OCI-M2 (cell line): Measurements from ENCODE around the gene CACNA2D2.

ENCODE experiments used
- DNase-seq: peaks from one replicate; lab custom pipeline; 2025; ENCODE audit not compliant: unreplicated experiment; lab: John Stamatoyannopoulos, UW

Gene CACNA2D2

DNA sequence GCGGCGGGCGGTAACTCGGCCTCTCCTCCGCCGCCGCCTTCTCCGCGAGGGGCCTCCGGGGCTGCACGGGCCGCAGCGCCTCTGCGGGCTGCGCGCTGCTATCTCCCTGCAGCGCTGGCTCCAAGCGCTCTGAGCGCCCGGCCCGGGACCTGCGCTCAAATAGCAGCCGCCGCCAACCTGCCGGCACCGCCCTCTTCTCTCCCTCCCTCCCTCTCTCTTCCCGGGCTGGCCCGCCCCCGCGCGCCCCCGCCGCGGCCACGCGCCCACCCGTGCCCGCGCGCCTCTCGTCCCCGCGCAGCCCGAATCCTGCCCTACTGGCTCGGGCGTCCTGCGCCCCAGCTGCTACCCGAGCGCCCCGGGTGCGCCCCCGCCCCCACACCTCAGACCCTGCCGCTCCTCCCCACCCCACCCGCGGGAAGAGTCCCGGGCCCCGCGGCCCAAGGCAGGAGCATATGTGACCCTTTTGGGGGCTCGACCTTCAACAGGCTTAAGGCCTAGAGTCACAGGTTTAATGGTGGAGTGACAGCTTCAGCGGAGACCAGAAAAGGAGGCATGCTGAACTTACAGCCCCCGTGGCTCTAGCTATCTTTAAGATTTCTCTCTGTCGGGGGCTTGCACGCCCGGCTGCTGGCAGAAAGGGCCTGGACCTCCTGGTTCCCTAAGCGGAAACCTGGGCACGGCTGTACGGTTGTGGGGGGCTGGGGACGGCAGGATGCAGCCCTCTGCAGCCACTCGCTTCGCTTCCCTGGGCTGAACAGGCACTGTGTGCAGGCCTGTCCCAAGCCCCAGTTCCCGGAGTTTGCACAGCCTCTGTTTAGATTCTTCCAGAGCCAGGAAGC, at the start of gene CACNA2D2:
CACNA2D2 (minus strand) TSS at position 131 of the 839 bp plus-strand sequence. CDS start 211 bp downstream, outside the sequence.
- DNase-seq, result no peak

DNA sequence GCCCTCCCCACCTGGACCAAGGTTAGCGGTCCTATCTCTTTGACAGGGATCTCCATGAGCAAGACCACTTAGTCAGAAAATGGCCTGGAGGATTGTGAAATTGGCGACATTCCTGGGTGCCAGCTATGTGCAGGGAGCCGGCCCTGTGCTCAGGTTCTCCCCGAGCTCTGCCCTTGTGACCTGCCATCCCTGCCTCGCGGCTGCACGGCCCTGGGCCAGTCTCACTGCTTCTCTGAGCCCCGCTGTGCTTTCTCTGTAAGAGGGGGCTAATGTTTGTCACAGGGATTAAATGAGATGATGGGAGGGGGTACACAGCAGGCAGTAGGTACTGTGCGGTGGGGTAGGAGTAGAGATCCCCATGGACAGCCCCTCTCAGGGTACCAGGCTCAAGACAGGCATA, 49.2 kb upstream of the CACNA2D2 start:
- no peak for DNase-seq

DNA sequence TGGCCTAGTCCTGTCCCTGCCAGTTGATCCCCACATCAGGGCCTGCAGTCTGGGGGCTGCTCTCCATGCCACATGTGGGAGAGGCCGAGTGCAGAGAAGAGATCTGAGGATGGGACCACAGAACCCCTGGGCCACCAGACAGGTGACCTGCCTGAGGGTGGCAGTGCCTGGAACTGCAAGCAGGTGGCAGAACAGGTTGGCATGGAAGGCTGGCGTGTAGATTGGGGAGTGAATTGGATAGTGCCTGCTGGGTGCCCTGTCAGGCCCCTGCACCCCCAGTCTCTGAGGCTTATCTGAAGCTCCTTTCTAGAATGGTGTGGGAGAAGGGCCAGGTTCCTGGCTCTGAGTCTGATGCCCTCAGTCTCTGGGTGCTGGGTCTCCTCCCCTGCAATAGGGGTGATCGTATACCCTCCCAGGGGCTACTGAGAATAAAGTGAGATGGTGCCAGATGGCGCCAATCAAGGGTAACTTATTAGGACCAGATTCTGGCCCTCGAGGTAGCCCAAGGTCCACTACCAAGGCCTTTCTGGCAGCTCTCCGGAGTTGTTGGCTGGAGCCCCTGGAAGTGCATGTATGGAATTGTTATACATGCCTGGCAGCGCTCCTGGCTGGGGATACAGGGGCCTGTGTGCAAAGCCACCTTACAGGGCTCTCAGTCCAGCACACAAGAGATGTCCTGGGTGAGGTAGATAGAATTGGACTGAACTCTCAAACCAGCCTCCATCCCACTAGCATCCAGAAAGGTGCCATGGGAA, 48.4 kb upstream of the CACNA2D2 start:
- DNase-seq, result no peak

DNA sequence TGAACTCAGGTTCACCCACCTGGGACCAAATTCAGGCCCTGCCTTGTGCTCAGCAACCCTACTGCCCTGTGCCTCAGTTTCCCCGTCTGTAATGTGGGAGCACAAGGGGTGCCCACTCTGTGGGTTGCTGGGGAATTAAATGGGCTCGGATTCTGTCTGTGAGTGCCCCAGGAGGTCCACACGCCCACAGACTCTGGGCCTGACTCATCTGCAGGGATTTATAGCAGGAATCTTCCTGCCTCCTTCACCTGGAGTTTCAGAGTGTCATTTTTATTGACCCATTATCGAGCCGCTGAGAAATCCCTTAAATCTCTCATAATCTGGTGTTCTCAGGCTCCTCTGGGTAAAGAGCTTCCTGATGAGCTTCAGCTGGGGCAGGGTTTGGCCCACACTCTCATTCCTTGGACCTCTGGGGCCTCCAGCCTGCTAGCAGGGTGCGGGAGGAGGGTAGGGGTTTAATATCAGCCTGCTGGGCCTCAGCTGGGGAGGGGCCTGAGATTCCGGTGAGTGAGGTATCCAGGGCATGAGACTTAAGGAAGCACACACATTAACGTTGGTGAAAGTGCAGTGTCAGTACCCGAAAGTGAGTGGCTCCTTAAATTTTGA, 47.7 kb upstream of the CACNA2D2 start:
- no peak for DNase-seq

DNA sequence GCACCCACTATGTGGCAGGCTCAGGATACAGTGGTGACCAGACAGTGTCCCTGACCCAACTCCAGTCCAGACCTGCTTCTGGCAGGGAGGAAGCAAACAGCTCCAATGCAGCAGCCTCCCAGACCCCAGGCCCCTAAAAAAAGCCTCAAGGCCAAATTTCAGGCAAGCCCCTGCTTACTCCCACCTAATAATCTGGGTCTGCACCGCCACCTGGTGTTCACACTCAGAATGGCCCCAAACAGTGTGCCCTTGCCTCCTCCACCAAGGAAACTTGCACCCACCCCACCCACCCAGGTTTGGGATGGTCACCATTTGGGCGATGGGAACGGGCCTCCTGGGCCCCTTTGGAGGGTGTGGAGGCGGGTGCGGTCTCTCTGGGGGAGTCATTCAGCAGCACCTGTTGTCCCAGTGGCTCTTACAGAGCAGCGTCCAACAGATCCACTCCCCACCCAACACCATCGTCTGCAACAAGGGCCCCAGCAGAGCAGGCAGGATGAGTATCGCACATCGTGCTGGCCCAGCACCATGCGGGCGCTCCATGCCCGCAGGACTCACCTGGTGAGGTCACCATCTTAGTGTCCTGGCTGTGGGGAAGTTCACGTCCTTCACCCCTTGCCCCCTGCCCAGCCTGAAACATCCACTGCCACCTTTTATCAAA, 46.8 kb upstream of the CACNA2D2 start:
- DNase-seq, result no peak

DNA sequence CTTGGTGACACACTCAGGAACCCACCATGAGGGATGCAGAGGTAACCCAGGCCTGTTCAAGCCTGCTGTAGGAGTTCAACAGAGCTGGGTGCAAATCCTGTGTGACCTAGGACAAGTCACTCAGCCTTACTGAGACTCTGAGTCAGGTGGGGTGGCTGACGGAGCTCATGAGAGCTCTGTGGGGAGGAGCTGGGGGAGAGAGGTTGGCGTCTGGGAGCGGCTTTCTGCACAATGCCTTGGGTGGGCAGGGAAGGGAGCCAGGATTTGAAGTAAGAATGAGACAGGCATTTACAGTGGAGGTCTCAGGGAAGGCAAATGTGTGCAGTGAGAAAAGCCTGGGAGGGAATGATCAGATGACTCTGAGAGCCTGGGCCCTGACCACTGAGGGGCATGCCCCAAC, 45.8 kb upstream of the CACNA2D2 start:
- no peak for DNase-seq

DNA sequence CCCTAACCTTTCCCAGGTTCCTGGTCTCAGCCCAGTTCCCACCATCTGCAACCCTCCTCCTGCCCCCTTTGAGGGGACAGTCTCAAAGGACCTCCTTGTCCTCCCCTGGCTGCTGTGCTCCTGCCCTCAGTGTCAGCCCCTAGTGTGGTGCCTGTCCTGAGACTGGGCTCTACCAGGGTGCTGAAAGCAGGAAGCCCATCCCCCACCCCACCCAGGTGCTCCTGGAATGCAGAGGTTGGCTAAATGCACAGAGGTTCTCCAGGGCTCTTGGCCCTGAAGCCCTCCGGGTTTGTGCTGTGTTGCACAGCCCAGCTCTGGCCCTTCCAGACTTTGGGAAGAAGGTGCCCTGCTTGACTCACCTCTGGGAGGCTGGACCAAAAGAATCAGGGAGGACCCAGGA, 42.3 kb upstream of the CACNA2D2 start:
- DNase-seq, result no peak

DNA sequence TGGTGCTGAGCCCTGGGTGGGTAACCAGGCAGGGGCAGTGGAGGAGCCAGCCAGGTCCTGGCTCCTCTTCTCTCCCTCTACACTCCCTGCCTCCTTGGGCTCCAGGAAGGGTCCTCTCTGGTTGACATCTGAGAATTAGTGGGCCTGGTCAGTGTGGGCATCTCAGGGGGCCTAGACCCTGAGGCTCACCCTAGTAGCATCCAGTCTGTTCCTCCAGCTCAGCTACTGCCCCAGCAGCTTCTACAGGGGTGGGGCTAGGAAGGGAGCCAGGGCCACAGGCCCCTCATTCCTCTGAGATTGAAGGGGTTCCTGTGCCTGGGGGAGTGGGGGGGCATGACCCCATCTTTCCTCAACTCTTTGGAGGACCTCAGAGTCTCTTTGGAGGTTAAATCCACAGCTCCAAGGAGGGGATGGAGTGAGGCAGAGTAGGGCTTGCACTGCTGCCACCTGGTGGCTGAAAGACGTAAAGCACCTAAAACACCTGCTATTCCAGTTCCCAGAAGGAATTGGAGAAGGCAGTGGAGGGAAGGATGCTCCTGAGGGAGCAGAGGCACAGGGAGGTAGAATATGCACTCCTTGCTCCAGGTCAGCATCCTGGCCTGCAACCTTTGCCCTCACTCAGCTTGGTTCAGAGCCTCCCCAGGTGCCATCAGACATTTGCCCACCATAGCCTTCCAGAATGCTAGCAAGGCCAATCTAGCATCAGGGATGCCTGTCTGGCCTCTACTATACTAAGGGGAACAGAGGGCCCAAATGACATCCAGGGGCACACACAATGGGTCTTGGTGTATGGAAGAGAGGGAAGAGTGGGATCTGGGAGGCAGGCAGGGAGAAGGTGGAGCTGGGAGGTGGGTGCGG, 39.0 kb upstream of the CACNA2D2 start:
- peak; percentile 20 for DNase-seq

DNA sequence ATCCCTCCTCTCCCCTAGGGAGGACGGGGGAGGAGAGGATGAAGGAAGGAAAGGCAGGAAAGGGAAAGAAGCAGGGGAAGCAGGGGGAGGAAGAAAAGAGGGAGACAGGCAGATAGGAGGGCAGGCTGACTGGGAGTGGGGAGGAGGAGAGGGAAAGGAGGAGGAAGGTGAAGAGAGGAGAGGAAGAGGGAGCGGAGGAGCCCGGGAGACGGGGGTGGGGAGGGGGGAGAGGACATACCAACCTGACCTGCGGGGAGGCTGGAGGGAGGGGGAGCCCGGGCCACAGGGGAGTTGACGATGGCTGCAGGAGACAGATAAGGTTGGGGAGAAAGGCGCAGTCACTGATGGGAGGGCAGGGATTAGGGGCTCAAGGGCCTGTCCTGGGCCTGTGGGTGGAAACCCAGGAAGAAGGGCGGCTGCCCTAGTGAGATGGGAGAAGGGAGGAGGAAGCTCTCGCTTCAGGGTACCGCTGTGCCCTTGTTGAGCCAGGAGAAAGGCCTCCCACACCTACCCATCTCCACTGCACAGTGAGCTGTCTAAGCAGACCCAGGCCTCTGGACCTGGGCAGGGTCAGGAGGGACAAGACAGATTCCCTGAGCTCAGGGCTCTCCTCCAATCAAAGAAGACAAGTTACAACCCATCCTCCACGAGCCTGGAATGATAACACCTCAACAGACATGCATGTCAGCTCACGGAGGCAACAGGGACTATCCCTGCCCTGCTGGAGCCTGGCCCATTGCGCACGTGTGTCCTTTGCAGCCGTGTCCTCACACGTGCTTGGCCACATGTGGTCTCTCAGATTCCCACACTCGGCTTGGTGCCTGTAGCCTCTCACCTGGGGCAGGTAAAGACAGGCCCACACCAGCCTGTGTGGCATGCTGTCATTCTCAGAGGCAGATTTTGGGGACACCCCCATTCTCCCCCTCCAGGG, 36.2 kb upstream of the CACNA2D2 start:
- peak; percentile 28 for DNase-seq

DNA sequence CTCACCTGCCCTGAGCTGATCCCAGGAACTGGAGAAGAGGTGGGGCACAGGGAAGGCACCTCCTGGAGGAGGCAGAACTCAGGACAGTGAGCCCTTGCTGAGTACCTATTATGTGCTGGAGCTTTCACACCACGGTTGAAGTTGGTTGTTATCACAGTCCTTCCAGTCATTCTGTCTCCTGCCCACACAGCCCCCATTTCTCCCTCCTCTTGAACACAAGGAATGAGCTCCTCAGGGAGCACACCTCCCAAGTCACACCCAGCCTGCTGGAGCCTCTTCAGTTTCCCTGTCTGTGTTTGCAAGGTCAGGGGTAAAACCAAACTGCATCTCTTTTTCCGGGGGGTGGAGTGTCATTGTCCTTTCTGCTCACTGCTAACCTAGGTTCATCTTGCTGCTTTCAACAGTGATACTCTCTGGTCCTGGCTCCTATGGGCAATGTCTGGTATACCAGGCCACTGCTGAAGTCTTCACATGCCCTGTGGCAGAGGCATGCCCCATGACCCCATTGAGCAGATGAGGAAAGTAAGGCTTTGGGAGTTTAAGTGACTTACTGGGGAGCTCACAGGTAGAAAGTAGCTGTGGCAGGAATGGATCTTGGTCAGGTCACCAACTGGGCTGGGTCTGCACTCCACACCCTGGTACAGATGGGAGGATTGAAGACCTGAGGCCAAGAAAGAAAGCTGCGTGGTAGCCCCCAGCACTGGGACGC, 34.1 kb upstream of the CACNA2D2 start:
- no peak for DNase-seq

DNA sequence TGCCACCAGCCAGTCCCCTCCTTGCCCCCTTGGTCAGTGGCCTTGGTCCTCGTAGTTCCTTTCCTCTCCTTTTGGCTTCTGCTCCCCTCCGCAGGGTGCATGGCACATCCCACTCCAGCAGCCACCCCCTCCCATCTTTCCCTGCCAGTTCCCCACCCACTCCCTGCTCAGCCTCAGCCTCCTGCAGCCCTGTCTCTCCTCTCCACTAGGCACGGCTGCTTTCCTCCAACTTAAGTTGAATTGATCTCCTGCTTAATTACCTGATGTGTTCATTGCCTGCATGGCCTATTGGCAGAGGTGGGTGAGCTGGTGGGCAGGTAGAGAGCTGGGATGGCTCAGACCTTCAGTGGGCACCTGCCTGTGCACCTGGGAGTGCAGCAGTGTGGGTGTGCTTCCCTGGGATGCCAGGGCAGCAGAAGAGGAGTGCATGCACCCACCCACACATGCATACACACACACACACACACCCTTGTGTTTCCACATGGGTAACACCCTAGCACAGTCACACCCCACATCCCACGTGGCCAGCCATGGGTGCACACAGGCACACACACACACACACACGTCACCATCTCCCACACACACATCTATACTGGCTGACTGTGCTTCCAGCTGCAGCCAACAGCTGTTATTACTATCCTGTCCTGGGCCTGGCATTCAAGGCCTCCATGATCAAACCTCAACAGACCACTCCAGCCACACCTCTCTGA, 33.2 kb upstream of the CACNA2D2 start:
- DNase-seq, result no peak

DNA sequence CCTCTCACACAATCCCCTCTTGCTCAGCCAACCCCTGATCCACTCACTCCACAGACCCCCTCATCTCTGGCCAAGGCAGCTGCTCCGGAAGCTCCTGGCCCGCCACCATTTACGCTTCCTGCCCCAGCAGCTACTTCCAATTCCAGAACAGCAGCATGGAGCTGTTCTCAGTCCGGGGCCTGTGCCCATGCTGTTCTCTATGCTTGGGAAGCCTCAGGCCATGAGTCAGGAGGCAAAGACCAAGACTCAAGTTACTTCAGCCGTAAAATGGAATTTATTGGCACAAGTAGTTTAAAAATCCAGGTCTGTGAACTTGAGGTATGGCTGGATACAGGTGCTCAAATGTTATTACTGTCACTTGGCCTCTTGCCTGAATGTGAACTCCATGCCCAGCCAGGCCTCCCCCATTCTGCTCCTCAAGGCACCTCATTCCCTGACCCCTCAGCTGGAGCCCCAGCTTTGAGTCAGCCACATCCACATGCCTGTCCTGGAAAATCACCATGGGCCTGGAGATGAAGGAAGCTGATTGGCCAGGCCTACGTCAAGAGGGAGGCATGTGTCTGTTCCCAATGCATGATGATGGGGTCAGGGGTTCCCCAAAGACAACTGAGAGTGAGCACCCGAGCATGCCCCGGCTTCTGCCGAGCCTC, 31.4 kb upstream of the CACNA2D2 start:
- no peak for DNase-seq

DNA sequence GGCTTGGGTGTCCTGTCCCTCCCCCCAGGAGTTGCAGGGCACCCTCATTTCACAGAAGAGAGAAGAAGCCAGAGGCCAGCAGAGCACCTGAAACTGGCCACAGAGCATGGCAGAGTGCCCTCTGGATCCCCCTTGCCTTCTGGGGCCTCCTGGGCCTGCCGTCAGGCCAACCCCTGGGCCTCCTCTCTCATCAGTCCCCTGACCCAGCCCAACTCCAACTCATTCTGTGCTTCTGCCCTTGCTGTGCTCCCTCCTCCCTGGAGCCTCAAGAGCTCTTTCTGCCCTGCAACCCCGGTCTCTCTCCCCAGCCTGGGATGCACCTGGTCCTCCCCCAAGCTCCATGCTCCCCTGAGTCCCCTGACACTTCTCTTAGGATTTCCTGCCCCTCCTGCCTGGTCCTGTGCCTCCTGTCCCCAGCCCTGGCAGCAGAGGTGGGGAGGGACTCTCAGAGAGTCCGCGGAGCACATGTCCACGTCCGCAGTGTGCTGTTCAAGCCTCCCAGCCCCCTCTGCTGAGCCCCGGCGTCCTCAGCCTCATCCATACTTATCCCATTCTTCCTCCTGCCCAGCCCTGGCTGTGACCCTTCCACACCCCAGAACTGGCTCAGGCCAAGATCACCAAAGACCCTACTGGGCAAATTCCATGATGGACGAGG, 30.5 kb upstream of the CACNA2D2 start:
- DNase-seq, result no peak

DNA sequence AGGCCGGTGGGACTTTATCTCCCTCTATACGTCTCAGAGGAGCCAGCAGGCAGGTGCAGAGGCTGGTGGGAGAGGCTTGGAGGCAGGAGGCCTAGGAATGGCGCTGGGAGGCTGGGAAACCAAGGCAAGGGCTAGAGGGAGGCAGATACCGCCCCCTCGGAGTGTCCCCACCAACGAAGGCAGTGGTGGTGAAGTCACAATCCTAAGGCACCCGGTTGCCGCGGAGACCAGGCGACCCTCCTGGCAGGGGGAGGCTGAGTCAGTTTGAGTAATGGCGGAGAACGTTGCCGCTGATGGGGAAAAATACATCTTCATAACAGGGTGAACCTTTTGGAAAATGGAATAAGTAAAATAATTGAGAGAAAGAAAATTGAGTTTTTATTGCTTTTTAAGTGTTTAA, 29.9 kb upstream of the CACNA2D2 start:
- no peak for DNase-seq

DNA sequence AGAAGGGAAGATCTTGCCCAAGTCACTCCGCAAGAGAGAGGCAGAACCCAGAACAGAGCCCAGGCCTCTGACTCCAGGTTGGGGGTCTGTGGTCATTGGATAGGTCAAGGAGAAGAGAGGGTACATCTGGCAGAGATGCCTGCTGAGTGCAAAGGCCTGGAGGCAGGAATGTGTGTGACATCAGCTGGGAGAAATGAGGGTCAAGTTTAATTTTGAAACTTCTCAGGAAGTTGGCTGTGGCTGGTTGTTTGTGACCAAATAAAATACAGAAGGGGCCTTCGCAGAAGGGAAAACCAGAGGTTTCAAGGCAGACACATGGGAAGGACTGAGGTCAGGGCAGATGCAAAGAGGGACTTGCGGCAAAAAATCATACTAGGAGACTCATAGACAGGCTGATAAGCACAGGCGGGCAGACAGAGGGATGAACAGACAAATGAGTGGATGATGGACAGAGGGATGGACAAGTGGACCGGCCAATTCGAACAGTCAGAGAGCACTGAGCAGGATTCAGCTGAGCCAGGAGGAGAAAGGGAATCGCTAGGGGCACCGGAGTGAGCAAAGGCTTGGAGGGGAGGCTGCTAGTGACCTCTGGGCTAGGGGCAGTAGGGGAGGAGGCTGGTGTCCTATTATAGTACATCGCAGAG, 28.8 kb upstream of the CACNA2D2 start:
- no peak for DNase-seq

DNA sequence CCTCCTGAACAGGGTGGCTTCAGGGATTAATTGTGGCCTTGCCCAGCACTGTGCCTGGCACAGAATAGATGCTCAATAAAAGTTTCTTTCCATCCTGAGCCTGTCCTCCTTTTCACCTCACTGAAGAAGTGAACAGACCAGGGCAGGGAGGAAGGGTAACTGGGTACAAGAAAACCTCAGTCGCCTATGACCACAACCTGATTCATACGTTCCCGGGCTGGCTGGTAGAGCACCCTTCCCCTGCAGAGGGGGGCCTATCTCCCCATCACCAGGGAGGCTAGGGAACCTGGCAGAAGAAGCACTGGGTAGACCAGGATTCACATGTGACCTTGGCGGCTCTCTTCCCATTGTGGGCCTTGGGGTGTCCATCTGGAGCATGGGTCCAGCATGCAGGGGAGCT, 27.8 kb upstream of the CACNA2D2 start:
- no peak for DNase-seq
